Stimulated activated memory B cell treated with anti-CD40 and anti-IgM and Interleukin-4, amounts not matched to agents 10 μg/mL and 1 μg/mL and 100 μg/mL, for 72 hours (primary cell): ENCODE data around the gene MAP2K3.

Experiments used
- ATAC-seq: fragments of 150-1000 bp; cut with Tn5 transposase; 2 replicates; pipeline ENCODE4 v1.10.0; 2021
- H3K27ac Mint-ChIP-seq: one replicate; pipeline ENCODE4 v1.8.0; 2022; ENCODE audit warnings: mild to moderate bottlenecking, mixed read lengths
- H3K27me3 Mint-ChIP-seq: one replicate; pipeline ENCODE4 v1.8.0; 2022; ENCODE audit warnings: mixed read lengths
- H3K36me3 Mint-ChIP-seq: one replicate; pipeline ENCODE4 v1.8.0; 2022; ENCODE audit warnings: mixed read lengths
- H3K4me1 Mint-ChIP-seq: one replicate; pipeline ENCODE4 v1.8.0; 2022; ENCODE audit warnings: mixed read lengths
- H3K4me3 Mint-ChIP-seq: one replicate; pipeline ENCODE4 v1.8.0; 2022; ENCODE audit warnings: mild to moderate bottlenecking, moderate library complexity, mixed read lengths
- H3K9me3 Mint-ChIP-seq: one replicate; pipeline ENCODE4 v1.8.0; 2022; ENCODE audit warnings: mixed read lengths

MAP2K3 gene

GRCh38 chr17:21272881-21273792, 11.4 kb upstream of the MAP2K3 start:
- ATAC-seq = no peak
- Mint-ChIP-seq H3K4me1 (peaks cover 28% of the 10 kb centered on the region), H3K27ac (peak overlapping the region; percentile 33), H3K9me3 (no peaks in the 10 kb centered on the region), H3K27me3 (no peaks in the 10 kb centered on the region), H3K36me3 (no peaks in the 10 kb centered on the region), H3K4me3 (no peak overlapping the region)

- Mint-ChIP-seq H3K27me3 (no peaks in the 10 kb centered on the region), H3K4me3 (peak overlapping the region; percentile 85), H3K4me1 (peaks cover 35% of the 10 kb centered on the region), H3K36me3 (no peaks in the 10 kb centered on the region), H3K9me3 (no peaks in the 10 kb centered on the region), H3K27ac (peak overlapping the region; percentile 86)
- ATAC-seq = peak; percentile 0
Measured at GRCh38 chr17:21275047-21275578, 9.4 kb upstream of the MAP2K3 start.

GRCh38 chr17:21275579-21276263, 8.8 kb upstream of the MAP2K3 start:
- Mint-ChIP-seq H3K9me3 (no peaks in the 10 kb centered on the region), H3K36me3 (no peaks in the 10 kb centered on the region), H3K27me3 (no peaks in the 10 kb centered on the region), H3K4me3 (peak overlapping the region; percentile 85), H3K4me1 (peaks cover 41% of the 10 kb centered on the region), H3K27ac (peak overlapping the region; percentile 86)
- peak; percentile 96 for ATAC-seq

- H3K27me3 Mint-ChIP-seq = no peaks in the 10 kb centered on the region
- no peak for ATAC-seq
- H3K27ac Mint-ChIP-seq = peak overlapping the region; percentile 86
- peaks cover 46% of the 10 kb centered on the region for H3K4me1 Mint-ChIP-seq
- no peaks in the 10 kb centered on the region for H3K9me3 Mint-ChIP-seq
- peak overlapping the region; percentile 85 for H3K4me3 Mint-ChIP-seq
- no peaks in the 10 kb centered on the region for H3K36me3 Mint-ChIP-seq
Measured at GRCh38 chr17:21276264-21276588, 8.3 kb upstream of the MAP2K3 start.

GRCh38 chr17:21277332-21277731, 7.2 kb upstream of the MAP2K3 start:
- H3K4me1 Mint-ChIP-seq = peaks cover 57% of the 10 kb centered on the region
- H3K36me3 Mint-ChIP-seq = no peaks in the 10 kb centered on the region
- no peaks in the 10 kb centered on the region for H3K27me3 Mint-ChIP-seq
- no peak overlapping the region for H3K4me3 Mint-ChIP-seq
- ATAC-seq = no peak
- H3K27ac Mint-ChIP-seq = no peak overlapping the region
- no peaks in the 10 kb centered on the region for H3K9me3 Mint-ChIP-seq

- Mint-ChIP-seq H3K36me3 (no peaks in the 10 kb centered on the region), H3K27me3 (no peaks in the 10 kb centered on the region), H3K9me3 (no peaks in the 10 kb centered on the region), H3K4me3 (no peak overlapping the region), H3K4me1 (peaks cover 69% of the 10 kb centered on the region), H3K27ac (peak overlapping the region; percentile 11)
- no peak for ATAC-seq
Measured at GRCh38 chr17:21278450-21279197, 5.9 kb upstream of the MAP2K3 start.

GRCh38 chr17:21279198-21279535, 5.3 kb upstream of the MAP2K3 start:
- no peaks in the 10 kb centered on the region for H3K9me3 Mint-ChIP-seq
- H3K27ac Mint-ChIP-seq = peak overlapping the region; percentile 11
- no peak for ATAC-seq
- H3K4me1 Mint-ChIP-seq = peaks cover 70% of the 10 kb centered on the region
- no peaks in the 10 kb centered on the region for H3K27me3 Mint-ChIP-seq
- no peak overlapping the region for H3K4me3 Mint-ChIP-seq
- no peaks in the 10 kb centered on the region for H3K36me3 Mint-ChIP-seq

GRCh38 chr17:21279582-21279981, 4.9 kb upstream of the MAP2K3 start:
- Mint-ChIP-seq H3K4me3 (no peak overlapping the region), H3K27ac (peak overlapping the region; percentile 11), H3K9me3 (no peaks in the 10 kb centered on the region), H3K27me3 (no peaks in the 10 kb centered on the region), H3K4me1 (peaks cover 70% of the 10 kb centered on the region), H3K36me3 (no peaks in the 10 kb centered on the region)
- ATAC-seq = no peak

GRCh38 chr17:21280081-21280518, 4.4 kb upstream of the MAP2K3 start:
- Mint-ChIP-seq H3K27ac (peak overlapping the region; percentile 11), H3K36me3 (no peaks in the 10 kb centered on the region), H3K27me3 (no peaks in the 10 kb centered on the region), H3K9me3 (no peaks in the 10 kb centered on the region), H3K4me3 (no peak overlapping the region), H3K4me1 (peaks cover 65% of the 10 kb centered on the region)
- peak; percentile 61 for ATAC-seq

- Mint-ChIP-seq H3K27ac (peak overlapping the region; percentile 41), H3K9me3 (no peaks in the 10 kb centered on the region), H3K4me1 (peaks cover 76% of the 10 kb centered on the region), H3K4me3 (peak overlapping the region; percentile 54), H3K36me3 (peaks cover 14% of the 10 kb centered on the region), H3K27me3 (no peaks in the 10 kb centered on the region)
- no peak for ATAC-seq
Measured at GRCh38 chr17:21282231-21282630, 2.3 kb upstream of the MAP2K3 start.

- no peaks in the 10 kb centered on the region for H3K27me3 Mint-ChIP-seq
- no peak for ATAC-seq
- peaks cover 82% of the 10 kb centered on the region for H3K4me1 Mint-ChIP-seq
- peaks cover 14% of the 10 kb centered on the region for H3K36me3 Mint-ChIP-seq
- peak overlapping the region; percentile 41 for H3K27ac Mint-ChIP-seq
- no peaks in the 10 kb centered on the region for H3K9me3 Mint-ChIP-seq
- H3K4me3 Mint-ChIP-seq = peak overlapping the region; percentile 50
Measured at GRCh38 chr17:21282850-21283249, 1.7 kb upstream of the MAP2K3 start.

- Mint-ChIP-seq H3K27ac (peak overlapping the region; percentile 92), H3K36me3 (peaks cover 14% of the 10 kb centered on the region), H3K4me1 (peaks cover 85% of the 10 kb centered on the region), H3K9me3 (no peaks in the 10 kb centered on the region), H3K4me3 (peak overlapping the region; percentile 98), H3K27me3 (no peaks in the 10 kb centered on the region)
- peak; percentile 0 for ATAC-seq
Measured at GRCh38 chr17:21283482-21284318, 811 bp upstream of the MAP2K3 start.

GRCh38 chr17:21285164-21286065, 904 bp downstream of the MAP2K3 start:
- Mint-ChIP-seq H3K4me1 (peaks cover 85% of the 10 kb centered on the region), H3K36me3 (peaks cover 14% of the 10 kb centered on the region), H3K9me3 (no peaks in the 10 kb centered on the region), H3K27ac (peak overlapping the region; percentile 92), H3K27me3 (no peaks in the 10 kb centered on the region), H3K4me3 (peak overlapping the region; percentile 98)
- no peak for ATAC-seq
